NOMO-1 treated with DMSO at 0.1 percent for 48 hours (cell line): ENCODE results near the gene CNTFR.
"Not testable (repeated sequence)": the region's sequence is repeated elsewhere in the genome, so short reads cannot be mapped to it uniquely, and the experiment has no call there.

Experiments used
- DNase-seq: peaks from one replicate; lab custom pipeline; 2025; ENCODE audit not compliant: unreplicated experiment; lab: John Stamatoyannopoulos, UW

The CNTFR gene

DNA sequence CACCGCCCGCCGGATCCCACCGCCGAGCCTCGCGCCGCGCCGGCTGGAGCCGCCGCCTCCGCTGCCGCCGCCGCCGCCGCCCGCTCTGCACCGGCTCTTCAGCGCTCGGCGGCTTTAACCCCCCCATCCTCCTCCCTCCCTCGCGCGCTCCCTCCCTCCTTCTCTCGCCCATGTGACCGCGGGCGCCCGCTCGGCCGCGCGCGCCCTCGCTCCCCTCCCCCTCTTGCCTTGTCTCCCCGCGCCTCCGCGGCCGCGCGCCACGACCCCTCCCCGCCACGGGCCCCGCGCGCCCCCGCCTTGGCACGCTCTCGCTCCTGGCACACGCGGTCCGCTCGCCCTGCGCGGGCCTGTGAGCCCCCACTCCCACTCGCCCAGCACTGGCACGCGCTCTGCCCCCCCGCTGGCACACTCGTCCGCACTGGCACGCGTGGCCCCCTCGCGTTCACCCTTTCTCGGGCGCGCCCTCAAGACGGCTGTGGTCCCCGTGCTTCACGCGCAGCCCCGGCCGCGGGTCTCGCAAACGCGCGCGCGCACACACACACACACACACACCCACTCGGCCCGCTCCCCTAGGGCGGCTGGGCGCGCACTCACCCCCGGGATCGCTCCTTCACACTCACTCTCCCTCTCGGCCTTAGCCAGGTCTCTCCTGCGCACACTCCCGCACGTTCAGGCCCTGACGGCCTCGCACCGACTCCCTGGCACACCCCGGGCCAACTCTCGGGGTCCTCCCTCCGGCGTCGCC, at the start of gene CNTFR:
TSS of gene CNTFR (minus strand) at position 89 of the 745 bp plus-strand sequence. CDS start 20,743 bp downstream, outside the sequence.
- DNase-seq = no peak

GRCh38 chr9:34639322-34639721, 49.8 kb upstream of the CNTFR start:
- not testable (repeated sequence) for DNase-seq

- DNase-seq = no peak
Observed at GRCh38 chr9:34638138-34638445, 48.6 kb upstream of the CNTFR start.

DNA sequence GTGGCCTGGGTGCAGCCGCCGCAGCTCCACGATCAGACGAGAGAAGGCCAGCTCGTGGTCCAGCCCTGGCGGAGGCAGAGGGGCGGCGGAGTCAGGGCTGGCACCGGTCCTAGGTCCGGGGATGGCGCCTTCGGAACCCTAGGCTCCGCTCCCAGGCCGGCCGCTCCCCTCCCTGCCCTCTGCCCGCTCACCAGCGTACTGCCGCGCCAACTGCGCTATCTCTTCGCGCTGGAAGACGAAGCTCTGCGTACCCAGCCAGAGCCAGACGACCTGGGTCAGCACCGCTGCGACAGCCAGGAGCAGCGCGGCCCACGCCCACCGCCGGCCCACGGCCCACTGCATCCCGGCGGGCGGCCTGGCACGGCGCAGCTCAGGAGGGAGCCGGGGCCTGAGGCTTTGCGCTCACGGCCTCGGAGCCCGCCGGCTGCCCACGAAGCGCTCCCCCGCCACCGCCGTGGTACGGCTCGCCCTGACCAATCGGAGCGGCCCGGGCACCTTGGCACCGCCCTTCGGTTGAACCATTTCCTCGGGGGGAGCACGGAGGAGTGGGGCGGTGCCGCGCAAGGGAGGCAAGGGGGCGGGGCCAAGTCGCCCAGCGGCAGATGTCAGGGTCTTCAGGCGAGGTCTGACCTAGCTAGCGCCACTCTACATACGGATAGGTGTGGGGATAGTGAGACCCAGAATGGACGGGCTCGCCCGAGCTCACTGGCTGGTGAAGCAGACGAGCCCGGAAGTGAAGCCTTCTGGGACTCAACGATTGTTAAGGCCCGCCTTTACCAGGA, 48.0 kb upstream of the CNTFR start, which contains the start of gene SIGMAR1:
TSS of gene SIGMAR1 (minus strand) at position 432 of the 782 bp plus-strand sequence. CDS start at position 342, 90 bp downstream.
- DNase-seq = peak; percentile 94

GRCh38 chr9:34636791-34637355, 47.3 kb upstream of the CNTFR start:
- DNase-seq = peak; percentile 42

DNA sequence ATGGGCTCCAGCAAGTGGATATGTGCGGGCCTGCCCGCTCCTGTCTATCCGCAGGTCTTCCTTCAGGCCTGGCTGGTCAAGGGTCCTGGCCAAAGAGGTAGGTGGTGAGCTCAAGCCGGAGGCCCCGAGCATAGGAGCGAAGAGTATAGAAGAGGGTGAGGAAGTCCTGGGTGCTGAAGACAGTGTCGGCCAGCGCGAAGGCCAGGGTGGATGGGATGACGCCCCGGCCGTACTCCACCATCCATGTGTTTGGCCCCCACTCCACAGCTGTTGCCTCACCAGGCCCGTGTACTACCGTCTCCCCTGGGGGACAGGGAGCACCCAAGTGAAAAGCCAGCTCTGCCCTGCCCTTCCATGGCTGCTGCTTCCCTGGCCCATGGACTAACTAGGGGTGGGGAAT, 46.0 kb upstream of the CNTFR start:
- DNase-seq = no peak

DNA sequence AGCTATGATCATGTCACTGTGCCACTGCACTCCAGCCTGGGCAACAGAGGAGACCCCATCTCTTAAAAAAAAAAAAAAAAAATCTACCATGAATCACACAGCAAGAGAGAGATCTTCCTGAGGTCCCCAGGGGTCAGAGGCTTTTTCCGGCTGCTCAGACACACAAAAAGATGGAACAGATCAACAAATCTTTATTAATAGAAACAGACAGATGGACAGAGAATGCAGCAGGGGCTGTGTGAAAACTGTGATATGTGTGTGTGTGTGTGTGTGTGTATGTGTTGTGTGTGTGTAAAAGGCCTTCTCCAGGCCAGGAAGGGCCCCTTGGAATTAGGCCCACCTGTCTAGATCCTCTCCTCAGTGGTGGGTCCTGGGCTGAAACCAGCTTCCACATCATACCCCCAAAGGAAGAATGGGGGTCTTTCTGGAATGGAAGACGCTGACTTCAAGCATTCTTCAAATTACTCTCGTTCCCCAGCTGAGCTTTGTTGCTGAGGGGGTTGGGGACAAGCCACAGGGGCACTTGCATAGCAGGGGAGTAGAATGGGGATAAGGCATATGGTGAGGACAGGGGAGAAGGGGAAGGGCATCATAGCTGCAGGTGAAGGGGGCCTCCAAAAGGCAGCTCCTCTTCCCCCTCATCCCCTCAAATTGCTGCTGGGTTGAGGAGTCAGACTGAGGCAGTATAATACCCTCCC, 45.2 kb upstream of the CNTFR start:
- no peak for DNase-seq

GRCh38 chr9:34633851-34634550, 44.5 kb upstream of the CNTFR start:
- peak; percentile 75 for DNase-seq

- DNase-seq = no peak
Observed at GRCh38 chr9:34633166-34633565, 43.6 kb upstream of the CNTFR start.

GRCh38 chr9:34630402-34631154, 41.1 kb upstream of the CNTFR start:
- no peak for DNase-seq

GRCh38 chr9:34629491-34629808, 39.9 kb upstream of the CNTFR start:
- DNase-seq = no peak

DNA sequence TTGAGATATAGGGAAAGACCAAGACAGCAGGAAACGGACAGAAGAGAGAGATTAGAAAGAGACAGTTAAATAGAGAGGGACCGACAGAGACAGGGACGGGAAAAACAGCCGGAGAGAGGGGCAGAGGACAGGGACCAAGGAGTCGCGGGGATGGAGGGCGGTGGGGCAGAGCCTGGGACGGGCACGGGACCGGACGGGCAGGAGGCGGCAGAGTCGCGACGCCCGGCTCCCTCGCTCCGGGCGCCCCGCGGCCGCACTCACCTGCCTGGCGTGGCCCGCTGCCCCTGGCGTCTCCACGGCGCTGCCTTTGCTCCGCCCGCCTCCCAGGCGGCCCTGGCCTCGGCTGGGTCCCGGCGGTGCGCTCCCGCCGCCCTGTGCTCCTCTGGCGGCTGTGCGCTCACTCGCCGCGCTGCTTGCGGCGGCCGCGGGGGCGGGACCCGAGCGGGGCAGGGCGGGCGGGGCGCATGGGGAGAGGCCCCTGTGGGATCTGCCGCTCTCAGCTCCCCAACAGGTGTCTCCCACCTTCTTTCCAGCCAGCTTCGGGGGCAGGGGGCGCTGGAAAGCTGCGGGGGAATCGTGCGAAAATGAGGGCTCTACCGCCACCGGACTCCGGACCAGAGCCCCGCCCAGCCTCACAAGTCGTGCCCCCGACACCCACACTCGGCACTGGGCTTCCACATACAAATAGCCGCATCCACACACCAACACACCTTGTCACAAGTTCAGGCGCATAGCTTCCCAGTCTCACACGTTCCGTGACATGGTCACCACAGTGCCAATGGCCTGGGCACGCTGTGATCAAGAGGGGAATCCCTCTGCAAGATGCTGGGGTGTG, 39.3 kb upstream of the CNTFR start, which contains the start of gene ARID3C:
TSS of gene ARID3C (minus strand) at position 411 of the 835 bp plus-strand sequence. CDS start 1,052 bp downstream, outside the sequence.
- DNase-seq = no peak

DNA sequence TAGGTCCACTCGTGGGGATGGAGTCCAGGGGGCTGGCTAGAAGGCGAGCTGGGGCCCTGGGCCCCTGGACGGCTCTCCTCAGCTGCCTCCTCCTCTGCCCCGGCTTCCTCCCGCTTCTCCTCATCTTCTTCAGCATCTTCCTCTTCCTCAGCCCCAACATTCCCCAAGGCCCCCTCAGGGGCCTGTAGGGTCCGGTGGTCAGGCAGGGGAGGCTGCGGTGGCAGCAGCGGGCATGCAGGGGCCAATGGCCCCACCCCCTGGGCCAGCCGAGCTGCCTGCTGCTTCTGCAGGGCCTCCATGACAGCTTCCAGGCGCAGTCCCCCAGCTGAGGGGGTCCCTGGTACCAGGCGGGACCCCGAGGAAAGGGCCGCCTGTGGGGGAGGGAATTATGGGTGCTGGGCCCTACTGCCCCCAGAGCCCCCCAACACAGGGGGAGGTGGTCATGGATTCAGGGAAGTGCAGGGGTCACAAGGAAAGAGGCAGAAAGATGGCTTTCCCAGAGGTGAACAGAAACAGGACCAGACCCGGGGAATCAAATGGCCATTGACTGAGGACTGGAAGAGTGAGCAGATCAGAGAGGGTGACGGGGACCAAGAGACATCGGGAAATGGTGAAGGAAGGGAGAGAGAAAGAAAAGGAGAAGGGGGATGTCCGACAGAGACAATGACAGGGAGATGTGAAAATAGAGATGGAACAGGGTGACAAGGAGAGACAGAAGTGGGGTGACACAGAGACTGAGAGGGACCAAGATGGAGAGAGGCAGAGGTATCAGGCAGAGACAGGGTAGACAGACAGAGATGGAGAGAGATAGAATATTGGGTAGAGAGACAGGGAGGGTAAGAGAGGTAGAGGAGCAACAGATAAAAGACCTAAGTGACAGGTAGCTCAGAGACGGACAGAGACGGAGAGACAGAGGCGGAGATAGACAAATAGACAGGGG, 38.5 kb upstream of the CNTFR start:
- no peak for DNase-seq

- no peak for DNase-seq
Observed at GRCh38 chr9:34625186-34625486, 35.6 kb upstream of the CNTFR start.

- DNase-seq = no peak
Observed at GRCh38 chr9:34624475-34625185, 35.1 kb upstream of the CNTFR start.

DNA sequence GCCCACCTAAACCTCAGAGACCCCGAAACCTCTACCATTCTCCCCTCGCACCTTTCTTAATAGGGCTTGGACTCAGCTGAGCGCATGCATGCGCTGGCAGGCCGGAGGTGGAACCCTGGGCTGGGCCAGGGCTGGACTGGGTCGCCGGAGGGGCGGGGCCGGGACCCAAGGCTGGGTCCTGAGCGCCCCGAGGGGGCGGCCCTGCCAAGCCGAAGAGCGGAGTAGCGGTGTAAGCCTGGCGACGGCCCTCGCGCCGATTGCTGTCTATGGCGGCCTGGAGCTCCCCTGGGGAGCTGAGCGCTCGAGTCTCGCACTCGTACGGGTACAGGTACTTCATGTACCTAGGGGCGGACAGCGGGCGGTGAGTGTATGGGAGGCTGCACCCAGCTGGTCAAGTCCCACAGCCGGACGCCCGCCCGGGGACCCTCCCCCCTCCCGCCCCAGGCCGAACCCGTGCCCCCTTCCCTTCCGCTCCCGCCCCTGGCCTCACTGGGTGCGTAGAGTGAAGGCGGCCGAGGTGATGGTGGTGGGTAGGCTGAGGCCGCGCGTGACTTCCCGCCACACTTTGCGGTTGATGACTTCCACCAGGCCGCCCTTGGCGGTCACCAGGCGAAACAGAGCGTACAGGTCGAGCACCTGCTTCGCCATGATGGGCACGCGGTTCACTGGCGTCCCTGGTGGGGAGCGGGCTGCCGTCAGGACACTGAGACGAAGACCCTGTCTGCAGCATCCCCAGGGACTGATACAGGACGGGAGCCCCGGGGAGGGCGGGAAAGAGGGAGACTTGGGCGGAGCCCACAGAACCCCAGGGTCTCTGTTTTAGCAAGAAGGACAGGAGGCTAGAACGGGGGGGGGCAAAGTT, 34.1 kb upstream of the CNTFR start:
- DNase-seq = no peak
